ENCODE measurements around the gene MIOS.

MIOS gene

DNA sequence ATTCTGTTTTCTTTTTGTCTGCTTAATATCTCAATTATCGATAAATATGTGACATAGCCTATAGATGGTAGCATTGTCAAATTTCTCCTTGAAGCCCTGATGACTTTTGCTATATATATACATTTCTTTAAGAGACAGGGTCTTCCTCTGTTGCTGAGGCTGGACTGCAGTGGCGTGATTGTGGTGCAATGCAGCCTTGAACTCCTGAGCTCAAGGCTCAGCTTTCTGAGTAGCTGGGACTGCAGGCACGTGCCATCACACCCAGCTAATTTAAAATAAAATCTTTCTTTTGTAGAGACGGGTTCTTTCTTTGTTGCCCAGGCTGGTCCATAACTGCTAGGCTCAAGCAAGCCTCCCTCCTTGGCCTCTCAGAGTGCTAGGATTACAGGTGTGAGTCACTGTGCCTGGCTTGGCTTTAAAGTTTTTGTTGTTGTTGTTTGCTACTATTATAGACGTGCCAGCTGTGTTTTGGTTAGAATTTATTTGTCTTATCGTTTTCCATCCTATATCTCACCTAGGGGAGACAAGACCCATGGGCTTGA, 80.9 kb downstream of the MIOS start:
- H2AFZ ChIP-seq (ENCODE audit: low read length), result no peak overlapping the region
- no peaks in the 10 kb centered on the region for H4K20me1 ChIP-seq (ENCODE audit: insufficient read depth, low read length, poor library complexity, severe bottlenecking)
- no peaks in the 10 kb centered on the region for H3K9me3 ChIP-seq (ENCODE audit: insufficient read depth, low read depth, low read length)
- H3K9me2 ChIP-seq (replicated peaks; ENCODE audit: low read depth, low read length), result no peaks in the 10 kb centered on the region
- H3K4me2 ChIP-seq (ENCODE audit: low read depth, low read length, poor library complexity, severe bottlenecking), result no peak overlapping the region
- H3K9ac ChIP-seq (ENCODE audit: low read depth, low read length, poor library complexity, severe bottlenecking), result no peak overlapping the region
- H3K27me3 ChIP-seq (ENCODE audit: insufficient read depth, low read length, poor library complexity, severe bottlenecking), result no peaks in the 10 kb centered on the region
- peaks cover 20% of the 10 kb centered on the region for H3K4me1 ChIP-seq (ENCODE audit: insufficient read depth, low read length, poor library complexity, severe bottlenecking)
- TF ChIP-seq EZH2phosphoT487 (IDR thresholded peaks at IDR 0.05; ENCODE audit: borderline replicate concordance), result no peak
- TF ChIP-seq, protein P1, sequence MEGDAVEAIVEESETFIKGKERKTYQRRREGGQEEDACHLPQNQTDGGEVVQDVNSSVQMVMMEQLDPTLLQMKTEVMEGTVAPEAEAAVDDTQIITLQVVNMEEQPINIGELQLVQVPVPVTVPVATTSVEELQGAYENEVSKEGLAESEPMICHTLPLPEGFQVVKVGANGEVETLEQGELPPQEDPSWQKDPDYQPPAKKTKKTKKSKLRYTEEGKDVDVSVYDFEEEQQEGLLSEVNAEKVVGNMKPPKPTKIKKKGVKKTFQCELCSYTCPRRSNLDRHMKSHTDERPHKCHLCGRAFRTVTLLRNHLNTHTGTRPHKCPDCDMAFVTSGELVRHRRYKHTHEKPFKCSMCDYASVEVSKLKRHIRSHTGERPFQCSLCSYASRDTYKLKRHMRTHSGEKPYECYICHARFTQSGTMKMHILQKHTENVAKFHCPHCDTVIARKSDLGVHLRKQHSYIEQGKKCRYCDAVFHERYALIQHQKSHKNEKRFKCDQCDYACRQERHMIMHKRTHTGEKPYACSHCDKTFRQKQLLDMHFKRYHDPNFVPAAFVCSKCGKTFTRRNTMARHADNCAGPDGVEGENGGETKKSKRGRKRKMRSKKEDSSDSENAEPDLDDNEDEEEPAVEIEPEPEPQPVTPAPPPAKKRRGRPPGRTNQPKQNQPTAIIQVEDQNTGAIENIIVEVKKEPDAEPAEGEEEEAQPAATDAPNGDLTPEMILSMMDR (conservative IDR thresholded peaks at IDR 0.05; ENCODE audit: low read length), result no peak; the same call in 1 of the 2 replicates
- no peaks in the 10 kb centered on the region for H3K36me3 ChIP-seq (ENCODE audit: insufficient read depth, low read length)
- H3F3A ChIP-seq (ENCODE audit: low read depth), result no peaks in the 10 kb centered on the region
- H3K79me2 ChIP-seq (ENCODE audit: insufficient read depth, low read length), result peaks cover 38% of the 10 kb centered on the region; the same call in 1 of the 2 replicates
- no peak overlapping the region for H3K4me3 ChIP-seq (ENCODE audit: low read length, poor library complexity, severe bottlenecking)

DNA sequence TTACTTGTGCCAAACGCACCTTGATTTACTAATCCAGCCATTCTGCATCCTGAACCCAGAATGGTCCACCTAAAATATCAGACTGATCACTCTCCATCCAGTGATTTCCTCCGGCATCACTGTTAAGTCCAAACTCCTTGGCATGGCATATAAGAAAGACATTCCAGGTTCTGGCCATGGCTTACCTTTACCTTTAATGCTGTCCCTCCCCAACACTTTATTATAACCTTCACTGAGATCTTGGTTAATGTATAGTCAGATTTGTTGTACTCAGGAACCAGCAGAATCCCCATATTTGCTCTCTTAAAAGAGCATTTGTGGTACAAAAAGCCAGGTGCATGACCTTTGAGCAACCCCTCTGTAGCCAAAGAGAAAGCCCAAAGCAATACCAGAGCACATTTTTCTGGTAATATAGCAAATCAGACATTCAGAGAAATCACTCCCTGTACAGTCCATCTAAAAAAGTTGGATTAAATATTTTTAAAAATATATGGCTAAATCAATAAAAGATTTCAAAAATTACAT, 84.1 kb downstream of the MIOS start:
- H3K9me3 ChIP-seq (ENCODE audit: insufficient read depth, low read depth, low read length), result no peaks in the 10 kb centered on the region
- H3K9me2 ChIP-seq (replicated peaks; ENCODE audit: low read depth, low read length), result no peaks in the 10 kb centered on the region
- H2AFZ ChIP-seq (ENCODE audit: low read length), result no peak overlapping the region
- no peaks in the 10 kb centered on the region for H3F3A ChIP-seq (ENCODE audit: low read depth)
- no peak overlapping the region for H3K4me2 ChIP-seq (ENCODE audit: low read depth, low read length, poor library complexity, severe bottlenecking)
- peaks cover 31% of the 10 kb centered on the region for H3K4me1 ChIP-seq (ENCODE audit: insufficient read depth, low read length, poor library complexity, severe bottlenecking)
- H3K27me3 ChIP-seq (ENCODE audit: insufficient read depth, low read length, poor library complexity, severe bottlenecking), result no peaks in the 10 kb centered on the region
- TF ChIP-seq, protein P1 (conservative IDR thresholded peaks at IDR 0.05; ENCODE audit: low read length), result no peak
- TF ChIP-seq EZH2phosphoT487 (IDR thresholded peaks at IDR 0.05; ENCODE audit: borderline replicate concordance), result no peak
- H3K79me2 ChIP-seq (ENCODE audit: insufficient read depth, low read length), result peaks cover 41% of the 10 kb centered on the region
- H3K9ac ChIP-seq (ENCODE audit: low read depth, low read length, poor library complexity, severe bottlenecking), result no peak overlapping the region
- no peak overlapping the region for H3K4me3 ChIP-seq (ENCODE audit: low read length, poor library complexity, severe bottlenecking)
- H4K20me1 ChIP-seq (ENCODE audit: insufficient read depth, low read length, poor library complexity, severe bottlenecking), result no peaks in the 10 kb centered on the region
- H3K36me3 ChIP-seq (ENCODE audit: insufficient read depth, low read length), result no peaks in the 10 kb centered on the region

DNA sequence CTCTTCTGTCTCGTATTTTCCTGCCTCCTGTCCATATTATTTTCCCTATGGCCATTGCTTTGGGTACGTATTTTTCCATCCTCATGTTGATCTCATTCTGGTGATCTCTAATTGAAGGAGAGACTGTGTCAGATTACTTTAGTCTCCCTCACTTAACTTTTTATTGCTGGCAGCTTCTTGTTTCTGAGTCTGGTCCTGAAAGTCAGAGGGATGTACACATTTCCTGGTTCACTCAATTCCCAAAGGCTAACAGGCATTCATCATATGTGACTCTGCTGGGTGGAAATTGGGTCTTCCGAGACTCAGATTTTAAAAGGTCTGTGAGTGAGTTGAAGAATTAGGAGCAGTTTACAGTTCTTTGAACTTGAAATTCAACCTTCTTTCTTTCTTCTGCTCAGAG, 84.8 kb downstream of the MIOS start:
- H3K9ac ChIP-seq (ENCODE audit: low read depth, low read length, poor library complexity, severe bottlenecking), result peak overlapping the region; percentile 35
- H4K20me1 ChIP-seq (ENCODE audit: insufficient read depth, low read length, poor library complexity, severe bottlenecking), result no peaks in the 10 kb centered on the region
- no peaks in the 10 kb centered on the region for H3K9me2 ChIP-seq (replicated peaks; ENCODE audit: low read depth, low read length)
- H3K9me3 ChIP-seq (ENCODE audit: insufficient read depth, low read depth, low read length), result no peaks in the 10 kb centered on the region
- no peak overlapping the region for H3K4me3 ChIP-seq (ENCODE audit: low read length, poor library complexity, severe bottlenecking)
- TF ChIP-seq EZH2phosphoT487 (IDR thresholded peaks at IDR 0.05; ENCODE audit: borderline replicate concordance), result no peak
- TF ChIP-seq, protein P1 (conservative IDR thresholded peaks at IDR 0.05; ENCODE audit: low read length), result no peak
- no peaks in the 10 kb centered on the region for H3F3A ChIP-seq (ENCODE audit: low read depth)
- peaks cover 31% of the 10 kb centered on the region for H3K4me1 ChIP-seq (ENCODE audit: insufficient read depth, low read length, poor library complexity, severe bottlenecking)
- peak overlapping the region; percentile 39 for H3K4me2 ChIP-seq (ENCODE audit: low read depth, low read length, poor library complexity, severe bottlenecking)
- H3K27me3 ChIP-seq (ENCODE audit: insufficient read depth, low read length, poor library complexity, severe bottlenecking), result no peaks in the 10 kb centered on the region
- peaks cover 36% of the 10 kb centered on the region for H3K79me2 ChIP-seq (ENCODE audit: insufficient read depth, low read length)
- H2AFZ ChIP-seq (ENCODE audit: low read length), result peak overlapping the region; percentile 18; the same call in 1 of the 2 replicates
- H3K36me3 ChIP-seq (ENCODE audit: insufficient read depth, low read length), result no peaks in the 10 kb centered on the region
